ENCODE data around the gene NFE2.

The NFE2 gene

DNA sequence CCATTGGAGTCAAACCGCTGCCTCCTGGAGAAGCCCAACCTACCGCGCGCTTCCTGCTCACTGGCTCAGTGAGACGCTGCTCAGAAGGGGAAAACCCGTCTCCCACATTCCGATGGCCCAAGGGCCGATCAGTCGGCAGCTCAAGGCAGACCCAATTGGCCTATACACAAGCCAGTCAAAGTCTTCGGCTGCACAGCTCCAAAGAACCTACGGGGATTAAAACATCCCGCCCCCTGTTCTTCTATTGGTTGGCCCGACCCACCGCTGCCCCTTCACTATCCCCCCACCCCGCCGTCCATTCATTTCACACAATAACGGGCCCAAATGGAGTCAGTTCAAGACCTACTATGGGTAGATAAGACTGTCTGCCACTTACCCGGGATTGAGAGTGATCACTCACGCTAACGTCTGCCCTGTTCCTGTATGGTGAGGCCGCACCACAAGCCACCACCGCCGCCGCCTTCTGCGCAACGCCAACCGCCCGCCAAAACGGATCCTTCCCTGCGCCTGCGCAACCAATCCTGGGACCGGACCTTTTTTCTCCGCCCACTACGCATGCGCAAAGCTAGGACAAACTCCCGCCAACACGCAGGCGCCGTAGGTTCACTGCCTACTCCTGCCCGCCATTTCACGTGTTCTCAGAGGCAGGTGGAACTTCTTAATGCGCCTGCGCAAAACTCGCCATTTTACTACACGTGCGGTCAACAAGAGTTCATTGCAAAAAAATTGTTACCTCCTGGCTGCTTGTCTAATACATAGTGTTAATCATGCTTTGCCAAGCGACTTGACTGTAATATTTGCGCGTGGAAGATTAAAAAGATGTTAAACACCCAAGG lies 21.0 kb downstream of the NFE2 start, which contains the start of gene CBX5:
Gene CBX5 (minus strand): TSS at position 491 of the 836 bp plus-strand sequence. CDS start 22,472 bp downstream, outside the sequence.
- TF ChIP-seq, protein P1, sequence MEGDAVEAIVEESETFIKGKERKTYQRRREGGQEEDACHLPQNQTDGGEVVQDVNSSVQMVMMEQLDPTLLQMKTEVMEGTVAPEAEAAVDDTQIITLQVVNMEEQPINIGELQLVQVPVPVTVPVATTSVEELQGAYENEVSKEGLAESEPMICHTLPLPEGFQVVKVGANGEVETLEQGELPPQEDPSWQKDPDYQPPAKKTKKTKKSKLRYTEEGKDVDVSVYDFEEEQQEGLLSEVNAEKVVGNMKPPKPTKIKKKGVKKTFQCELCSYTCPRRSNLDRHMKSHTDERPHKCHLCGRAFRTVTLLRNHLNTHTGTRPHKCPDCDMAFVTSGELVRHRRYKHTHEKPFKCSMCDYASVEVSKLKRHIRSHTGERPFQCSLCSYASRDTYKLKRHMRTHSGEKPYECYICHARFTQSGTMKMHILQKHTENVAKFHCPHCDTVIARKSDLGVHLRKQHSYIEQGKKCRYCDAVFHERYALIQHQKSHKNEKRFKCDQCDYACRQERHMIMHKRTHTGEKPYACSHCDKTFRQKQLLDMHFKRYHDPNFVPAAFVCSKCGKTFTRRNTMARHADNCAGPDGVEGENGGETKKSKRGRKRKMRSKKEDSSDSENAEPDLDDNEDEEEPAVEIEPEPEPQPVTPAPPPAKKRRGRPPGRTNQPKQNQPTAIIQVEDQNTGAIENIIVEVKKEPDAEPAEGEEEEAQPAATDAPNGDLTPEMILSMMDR (IDR thresholded peaks at IDR 0.05), result no peak

DNA sequence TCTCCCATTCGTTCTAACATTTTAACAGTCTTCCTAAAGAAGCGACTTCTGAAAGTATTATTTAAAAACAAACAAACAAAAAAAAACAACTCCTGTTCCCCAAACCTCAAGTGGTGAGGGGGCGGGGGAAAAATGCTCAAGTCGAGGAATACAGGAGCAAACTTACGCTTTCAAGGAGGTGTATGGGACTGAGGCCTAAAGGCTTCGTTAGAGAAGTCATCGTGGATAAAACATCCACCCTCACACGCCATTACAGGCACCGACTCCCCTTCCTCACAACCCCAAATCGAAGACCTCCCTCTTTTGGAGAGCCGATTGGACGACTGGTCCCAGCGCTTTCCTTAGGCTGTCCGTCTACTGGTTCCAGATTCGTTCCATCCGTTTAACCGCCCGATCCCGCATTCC lies 21.6 kb downstream of the NFE2 start:
- TF ChIP-seq, protein P1 (IDR thresholded peaks at IDR 0.05), result no peak
- no peak for DNase-seq (ENCODE audit: low spot score)
- peak overlapping the region; percentile 74 for H3K4me3 ChIP-seq
- peak overlapping the region; percentile 90 to 93 for H3K27ac ChIP-seq

More for the DNA sequence above, 21.0 kb downstream of the NFE2 start, which contains the start of gene CBX5:
- peak; percentile 99 for DNase-seq (ENCODE audit: low spot score)
- peak within 1 kb of the TSS; percentile 90 to 93 for H3K27ac ChIP-seq
- peak within 1 kb of the TSS; percentile 74 for H3K4me3 ChIP-seq

DNA sequence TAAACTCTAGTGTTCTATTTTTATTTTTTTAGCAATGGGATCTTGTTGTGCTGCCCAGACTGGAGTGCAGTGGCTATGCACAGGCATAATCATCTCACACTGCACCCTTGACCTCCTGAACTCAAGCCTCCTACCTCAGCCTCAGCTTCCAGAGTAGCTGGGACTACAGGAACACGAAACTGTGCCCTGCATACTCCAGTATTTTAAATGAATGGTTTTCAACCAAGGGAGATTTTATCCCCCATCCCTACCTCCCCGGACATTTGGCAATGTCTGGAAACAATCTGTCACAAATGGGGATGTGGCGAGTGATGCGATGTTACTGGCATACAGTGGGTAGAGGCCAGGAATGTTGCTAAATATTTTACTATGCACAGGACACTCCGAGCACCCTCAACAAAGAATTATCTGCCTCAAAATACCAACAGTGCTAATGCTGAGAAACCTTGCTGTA lies 23.0 kb downstream of the NFE2 start:
- DNase-seq (ENCODE audit: low spot score), result no peak
- peak overlapping the region; percentile 1 for H3K4me3 ChIP-seq
- TF ChIP-seq, protein P1 (IDR thresholded peaks at IDR 0.05), result no peak
- H3K27ac ChIP-seq, result peak overlapping the region; percentile 41 to 90

DNA sequence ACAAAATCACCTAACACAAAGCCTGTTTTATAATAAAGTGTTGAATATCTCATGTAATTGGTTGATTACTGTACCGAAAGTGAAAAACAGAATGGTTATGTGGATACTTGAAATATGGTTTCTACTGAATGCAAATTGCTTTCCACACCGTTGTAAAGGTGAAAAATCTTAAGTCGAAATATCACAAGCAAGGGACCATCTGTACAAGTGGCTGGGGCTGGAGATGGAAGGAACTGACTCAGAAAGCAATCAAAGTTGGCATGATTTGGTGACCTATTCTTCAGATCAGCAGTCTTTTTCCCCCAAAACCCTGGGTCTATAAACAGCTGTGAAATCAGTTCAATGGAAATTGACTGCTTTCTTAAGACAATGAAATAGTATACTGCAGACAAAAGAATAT lies 24.4 kb downstream of the NFE2 start:
- TF ChIP-seq, protein P1 (IDR thresholded peaks at IDR 0.05), result no peak
- DNase-seq (ENCODE audit: low spot score), result no peak
- no peak overlapping the region for H3K4me3 ChIP-seq
- no peak overlapping the region for H3K27ac ChIP-seq

DNA sequence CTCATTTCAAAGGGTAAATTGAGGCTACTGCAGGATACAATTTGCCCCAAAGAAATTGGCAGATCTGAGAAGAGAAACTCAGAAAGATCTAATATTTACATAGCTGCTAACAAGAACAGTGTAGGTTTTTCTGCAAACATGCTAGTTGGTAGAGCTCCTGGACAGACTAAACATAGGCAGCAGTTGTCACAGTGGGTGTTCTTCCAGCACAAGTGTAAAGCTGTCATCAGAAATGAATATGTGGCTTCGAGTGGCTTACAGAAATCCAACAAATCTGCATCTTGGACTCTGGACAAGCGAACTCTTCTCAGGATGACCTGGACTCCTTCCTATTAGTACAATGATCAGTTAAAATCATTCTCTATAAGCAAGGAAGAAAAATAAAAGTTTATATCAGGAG lies 26.8 kb downstream of the NFE2 start:
- no peak overlapping the region for H3K27ac ChIP-seq
- H3K4me3 ChIP-seq, result no peak overlapping the region
- no peak for DNase-seq (ENCODE audit: low spot score)
- TF ChIP-seq, protein P1 (IDR thresholded peaks at IDR 0.05), result no peak

DNA sequence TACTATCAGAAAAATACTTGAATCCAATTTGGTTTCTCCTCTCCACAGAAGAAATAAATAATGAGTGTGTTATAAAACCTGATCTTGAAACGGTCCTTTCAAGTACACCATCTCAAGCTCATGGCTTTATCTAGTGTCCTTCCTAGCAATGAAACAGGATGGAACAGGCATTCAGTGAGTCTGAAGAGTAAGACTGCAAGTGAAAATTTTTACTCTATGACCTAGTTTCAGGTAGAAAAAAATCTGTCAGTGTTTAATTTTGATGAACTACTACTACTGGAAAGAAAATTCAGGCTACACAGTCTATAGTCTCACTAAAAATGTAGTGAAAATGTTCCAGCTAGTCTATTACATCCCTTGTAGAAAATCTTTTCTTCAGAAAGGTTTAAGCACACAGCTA lies 28.6 kb downstream of the NFE2 start:
- Histone ChIP-seq H3K4me3 (no peak overlapping the region), H3K27ac (no peak overlapping the region)
- DNase-seq (ENCODE audit: low spot score), result no peak
- TF ChIP-seq, protein P1 (IDR thresholded peaks at IDR 0.05), result no peak

DNA sequence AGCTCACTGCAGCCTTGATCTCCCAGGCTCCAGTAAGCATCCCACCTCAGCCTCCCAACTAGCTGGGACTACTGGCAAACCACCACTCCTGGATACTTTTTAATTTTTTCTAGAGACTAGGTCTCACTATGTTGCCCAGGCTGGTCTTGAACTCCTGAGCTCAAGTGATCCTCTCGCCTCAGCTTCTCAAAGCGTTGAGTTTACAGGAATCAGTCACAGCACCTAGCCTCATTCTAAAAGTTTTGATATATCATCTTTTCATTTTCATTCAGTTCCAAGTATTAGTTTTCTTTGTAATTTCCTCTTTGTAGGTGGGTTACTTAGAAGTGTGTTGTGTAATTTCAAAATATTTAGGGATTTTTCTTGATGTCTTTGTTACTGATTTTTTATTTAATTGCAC lies 30.5 kb downstream of the NFE2 start:
- DNase-seq (ENCODE audit: low spot score), result no peak
- TF ChIP-seq, protein P1 (IDR thresholded peaks at IDR 0.05), result no peak
- Histone ChIP-seq H3K4me3 (no peak overlapping the region), H3K27ac (no peak overlapping the region)
